ENCODE data around the gene TBL3.

TBL3 gene

DNA sequence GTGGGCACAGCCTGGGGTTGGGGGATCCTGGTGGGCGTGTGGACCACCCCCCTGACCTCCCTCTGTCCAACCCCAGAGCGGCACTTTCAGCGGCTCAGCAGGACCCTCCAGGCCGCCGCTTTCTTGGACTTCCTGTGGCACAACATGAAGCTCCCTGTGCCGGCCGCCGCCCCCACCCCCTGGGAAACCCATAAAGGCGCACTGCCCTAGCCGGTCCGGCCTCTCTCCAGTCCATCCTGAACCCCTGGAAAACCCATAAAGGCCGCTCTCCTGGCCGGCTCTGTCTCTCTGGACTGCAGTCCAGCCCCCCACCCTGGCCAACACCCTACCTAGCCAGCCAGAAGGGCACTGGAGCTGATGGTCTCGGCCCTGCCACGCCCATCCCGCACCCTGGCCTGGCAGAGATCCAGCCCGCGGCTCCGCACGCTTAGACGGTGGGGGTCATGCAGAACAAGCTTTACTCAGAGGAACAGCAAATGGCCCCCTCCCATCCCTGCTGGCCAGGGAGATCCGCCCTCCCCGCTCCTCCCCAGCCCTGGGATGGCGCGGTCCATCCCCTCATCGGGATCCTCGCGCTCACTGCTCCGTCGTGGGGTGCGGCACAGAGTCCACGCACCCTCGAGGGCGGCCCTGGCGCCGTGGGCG lies 6.7 kb downstream of the TBL3 start:
- Histone ChIP-seq H3K4me2 (no peak overlapping the region), H3K27ac (no peak overlapping the region), H3K36me3 (ENCODE audit: insufficient read depth) (no peaks in the 10 kb centered on the region; the same call in 1 of the 2 replicates), H2AFZ (ENCODE audit: low read depth) (no peak overlapping the region), H3K27me3 (ENCODE audit: insufficient read depth, low read depth) (peaks cover 5% of the 10 kb centered on the region; the same call in 1 of the 2 replicates), H3K9ac (no peak overlapping the region), H3K4me1 (ENCODE audit: low read depth, poor library complexity, severe bottlenecking) (peaks cover 31% of the 10 kb centered on the region), H4K20me1 (ENCODE audit: insufficient read depth) (no peaks in the 10 kb centered on the region), H3K4me3 (IDR thresholded peaks at IDR 0.05; ENCODE audit: insufficient read depth, low read depth, low read length) (no peak overlapping the region), H3K79me2 (ENCODE audit: insufficient read depth, low read depth) (peaks cover 3% of the 10 kb centered on the region; the same call in 1 of the 2 replicates)
- TF ChIP-seq, protein P1, sequence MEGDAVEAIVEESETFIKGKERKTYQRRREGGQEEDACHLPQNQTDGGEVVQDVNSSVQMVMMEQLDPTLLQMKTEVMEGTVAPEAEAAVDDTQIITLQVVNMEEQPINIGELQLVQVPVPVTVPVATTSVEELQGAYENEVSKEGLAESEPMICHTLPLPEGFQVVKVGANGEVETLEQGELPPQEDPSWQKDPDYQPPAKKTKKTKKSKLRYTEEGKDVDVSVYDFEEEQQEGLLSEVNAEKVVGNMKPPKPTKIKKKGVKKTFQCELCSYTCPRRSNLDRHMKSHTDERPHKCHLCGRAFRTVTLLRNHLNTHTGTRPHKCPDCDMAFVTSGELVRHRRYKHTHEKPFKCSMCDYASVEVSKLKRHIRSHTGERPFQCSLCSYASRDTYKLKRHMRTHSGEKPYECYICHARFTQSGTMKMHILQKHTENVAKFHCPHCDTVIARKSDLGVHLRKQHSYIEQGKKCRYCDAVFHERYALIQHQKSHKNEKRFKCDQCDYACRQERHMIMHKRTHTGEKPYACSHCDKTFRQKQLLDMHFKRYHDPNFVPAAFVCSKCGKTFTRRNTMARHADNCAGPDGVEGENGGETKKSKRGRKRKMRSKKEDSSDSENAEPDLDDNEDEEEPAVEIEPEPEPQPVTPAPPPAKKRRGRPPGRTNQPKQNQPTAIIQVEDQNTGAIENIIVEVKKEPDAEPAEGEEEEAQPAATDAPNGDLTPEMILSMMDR (conservative IDR thresholded peaks at IDR 0.05; ENCODE audit: low read depth, low read length), result no peak

DNA sequence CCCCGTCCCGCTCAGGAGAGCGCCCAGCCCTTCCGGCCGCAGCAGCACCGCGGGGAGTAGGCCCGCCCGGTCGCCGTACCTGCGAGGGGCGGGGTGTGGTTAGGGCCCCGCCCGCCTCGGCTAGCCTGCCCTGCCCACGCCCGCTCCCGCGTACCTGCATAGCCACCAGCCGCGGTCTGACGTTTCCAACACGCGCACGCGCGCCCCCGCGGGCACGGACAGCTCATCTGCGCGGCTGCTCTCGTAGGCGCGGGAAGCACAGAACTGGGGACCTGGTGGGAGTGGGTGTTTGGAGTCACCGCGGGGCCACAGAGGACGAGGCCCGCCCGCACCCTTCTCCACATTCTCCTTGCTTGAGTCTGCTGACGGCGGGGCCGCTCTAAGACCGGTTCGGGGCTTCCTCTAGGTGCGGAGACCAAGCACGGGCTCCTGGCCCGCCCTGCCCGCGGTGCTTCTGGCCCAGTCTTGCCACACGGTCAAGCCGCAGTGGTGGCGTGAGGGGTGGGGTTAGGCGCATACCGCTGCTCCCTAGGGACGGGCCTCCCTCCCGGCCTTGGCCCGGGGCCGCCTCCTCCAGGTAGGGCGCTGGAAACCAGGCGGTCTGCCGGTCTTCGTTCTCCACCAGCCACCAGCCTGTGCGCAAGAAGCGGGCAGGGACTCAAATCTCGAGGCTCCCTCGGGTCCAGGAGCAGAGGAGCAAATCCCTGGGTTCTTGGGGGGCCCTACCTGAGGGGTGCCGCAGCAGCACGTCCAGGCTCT lies 7.6 kb downstream of the TBL3 start:
- no peak overlapping the region for H3K4me3 ChIP-seq (IDR thresholded peaks at IDR 0.05; ENCODE audit: insufficient read depth, low read depth, low read length)
- H4K20me1 ChIP-seq (ENCODE audit: insufficient read depth), result no peaks in the 10 kb centered on the region
- TF ChIP-seq, protein P1 (conservative IDR thresholded peaks at IDR 0.05; ENCODE audit: low read depth, low read length), result no peak
- H3K27ac ChIP-seq, result no peak overlapping the region
- H3K36me3 ChIP-seq (ENCODE audit: insufficient read depth), result no peaks in the 10 kb centered on the region; the same call in 1 of the 2 replicates
- no peak overlapping the region for H3K4me2 ChIP-seq
- no peaks in the 10 kb centered on the region for H3K79me2 ChIP-seq (ENCODE audit: insufficient read depth, low read depth)
- no peak overlapping the region for H3K9ac ChIP-seq
- H2AFZ ChIP-seq (ENCODE audit: low read depth), result no peak overlapping the region
- H3K4me1 ChIP-seq (ENCODE audit: low read depth, poor library complexity, severe bottlenecking), result peaks cover 28% of the 10 kb centered on the region
- H3K27me3 ChIP-seq (ENCODE audit: insufficient read depth, low read depth), result peaks cover 5% of the 10 kb centered on the region; the same call in 1 of the 2 replicates

DNA sequence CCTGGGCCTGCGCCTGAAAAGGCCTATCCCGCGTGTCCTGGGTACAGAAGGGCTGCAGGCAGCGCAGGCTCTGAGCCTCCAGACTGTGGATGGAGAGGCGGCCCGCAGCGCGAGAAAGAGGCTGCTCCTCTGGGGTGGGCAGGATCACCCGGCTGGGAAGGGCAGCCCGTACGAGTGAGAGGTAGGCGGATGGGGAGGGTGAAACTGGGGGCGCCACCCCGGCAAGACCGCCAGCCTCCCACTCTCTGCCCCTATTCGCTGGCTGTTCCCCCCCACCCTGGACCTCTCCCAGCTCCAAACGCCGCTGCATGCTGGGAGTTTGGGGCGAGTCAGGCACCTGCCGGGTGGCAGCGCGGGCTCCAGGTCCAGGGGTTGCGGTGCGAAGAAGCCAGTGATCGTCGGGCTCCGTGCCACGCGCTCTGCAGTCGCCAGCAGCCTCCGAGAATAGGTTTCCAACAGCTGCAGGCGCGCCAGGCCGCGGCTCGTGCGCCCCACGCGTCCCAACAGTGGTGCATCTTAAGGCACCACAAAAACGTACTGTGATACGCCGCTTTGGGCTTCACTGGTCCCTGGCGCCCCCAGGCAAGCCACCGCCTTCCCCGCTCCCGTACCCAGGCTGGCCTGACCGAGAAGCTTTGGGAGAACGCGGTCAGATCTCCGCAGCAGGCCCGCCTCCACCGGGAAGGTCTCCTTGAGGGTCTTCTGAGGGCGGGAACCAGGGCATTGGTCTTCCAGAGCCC lies 8.3 kb downstream of the TBL3 start:
- Histone ChIP-seq H3K4me2 (no peak overlapping the region), H3K36me3 (ENCODE audit: insufficient read depth) (no peaks in the 10 kb centered on the region; the same call in 1 of the 2 replicates), H3K79me2 (ENCODE audit: insufficient read depth, low read depth) (no peaks in the 10 kb centered on the region), H3K27ac (no peak overlapping the region), H3K4me1 (ENCODE audit: low read depth, poor library complexity, severe bottlenecking) (peaks cover 30% of the 10 kb centered on the region), H3K27me3 (ENCODE audit: insufficient read depth, low read depth) (peaks cover 5% of the 10 kb centered on the region; the same call in 1 of the 2 replicates), H3K4me3 (IDR thresholded peaks at IDR 0.05; ENCODE audit: insufficient read depth, low read depth, low read length) (no peak overlapping the region), H3K9ac (no peak overlapping the region), H2AFZ (ENCODE audit: low read depth) (no peak overlapping the region), H4K20me1 (ENCODE audit: insufficient read depth) (no peaks in the 10 kb centered on the region)
- TF ChIP-seq, protein P1 (conservative IDR thresholded peaks at IDR 0.05; ENCODE audit: low read depth, low read length), result no peak

DNA sequence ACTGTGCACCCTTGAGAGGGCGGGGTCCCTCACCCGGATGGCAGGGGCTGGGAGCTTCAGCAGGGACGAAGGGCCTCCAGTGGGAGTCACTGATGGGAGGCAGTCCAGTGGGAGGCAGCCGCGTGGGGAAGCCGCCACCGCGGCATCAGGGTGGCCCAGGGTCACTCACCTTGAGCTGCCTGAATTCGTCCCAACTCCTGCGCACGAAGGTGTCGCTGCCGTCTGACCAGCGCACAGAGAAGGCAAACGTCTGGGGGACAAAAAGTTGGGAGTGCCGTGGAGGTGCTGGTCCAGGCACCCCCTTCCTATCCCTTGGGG lies 8.9 kb downstream of the TBL3 start:
- Histone ChIP-seq H3K79me2 (ENCODE audit: insufficient read depth, low read depth) (no peaks in the 10 kb centered on the region), H3K4me3 (IDR thresholded peaks at IDR 0.05; ENCODE audit: insufficient read depth, low read depth, low read length) (no peak overlapping the region), H4K20me1 (ENCODE audit: insufficient read depth) (no peaks in the 10 kb centered on the region), H3K4me2 (no peak overlapping the region), H3K9ac (no peak overlapping the region), H3K4me1 (ENCODE audit: low read depth, poor library complexity, severe bottlenecking) (peaks cover 36% of the 10 kb centered on the region), H3K36me3 (ENCODE audit: insufficient read depth) (no peaks in the 10 kb centered on the region; the same call in 1 of the 2 replicates), H3K27me3 (ENCODE audit: insufficient read depth, low read depth) (peaks cover 5% of the 10 kb centered on the region; the same call in 1 of the 2 replicates), H2AFZ (ENCODE audit: low read depth) (no peak overlapping the region), H3K27ac (no peak overlapping the region)
- TF ChIP-seq, protein P1 (conservative IDR thresholded peaks at IDR 0.05; ENCODE audit: low read depth, low read length), result no peak

Data from KMS-11 (cell line).